CD4-positive, alpha-beta T cell treated with Interleukin-2 at 100 ng/mL for 4 hours (primary cell): ENCODE data around the gene TSPAN9.

Source experiments
- DNase-seq: peaks from one replicate; pipeline ENCODE4 v3.0.0-alpha.2; 2020; ENCODE audit warnings: low spot score

The TSPAN9 gene

DNA sequence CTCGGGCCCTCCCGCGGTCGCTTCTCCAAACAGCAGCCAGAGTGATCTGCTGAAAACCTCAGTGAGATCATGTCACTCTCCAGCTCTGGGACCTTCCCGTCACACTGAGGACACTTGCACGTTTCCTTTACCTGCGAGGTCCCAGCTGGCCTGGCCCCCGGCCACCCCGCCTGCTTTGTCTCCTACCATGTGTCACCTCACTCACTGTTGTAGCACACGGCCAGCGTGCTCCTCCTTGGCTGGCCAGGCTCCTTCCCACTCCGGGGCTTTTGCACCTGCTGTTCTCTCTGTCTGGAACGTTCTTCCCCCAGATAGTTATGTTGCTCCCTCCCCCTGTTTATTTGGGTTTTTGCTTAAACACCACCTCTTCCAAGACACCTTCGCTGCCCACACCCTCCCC lies 199.0 kb downstream of the TSPAN9 start:
- no peak for DNase-seq

DNA sequence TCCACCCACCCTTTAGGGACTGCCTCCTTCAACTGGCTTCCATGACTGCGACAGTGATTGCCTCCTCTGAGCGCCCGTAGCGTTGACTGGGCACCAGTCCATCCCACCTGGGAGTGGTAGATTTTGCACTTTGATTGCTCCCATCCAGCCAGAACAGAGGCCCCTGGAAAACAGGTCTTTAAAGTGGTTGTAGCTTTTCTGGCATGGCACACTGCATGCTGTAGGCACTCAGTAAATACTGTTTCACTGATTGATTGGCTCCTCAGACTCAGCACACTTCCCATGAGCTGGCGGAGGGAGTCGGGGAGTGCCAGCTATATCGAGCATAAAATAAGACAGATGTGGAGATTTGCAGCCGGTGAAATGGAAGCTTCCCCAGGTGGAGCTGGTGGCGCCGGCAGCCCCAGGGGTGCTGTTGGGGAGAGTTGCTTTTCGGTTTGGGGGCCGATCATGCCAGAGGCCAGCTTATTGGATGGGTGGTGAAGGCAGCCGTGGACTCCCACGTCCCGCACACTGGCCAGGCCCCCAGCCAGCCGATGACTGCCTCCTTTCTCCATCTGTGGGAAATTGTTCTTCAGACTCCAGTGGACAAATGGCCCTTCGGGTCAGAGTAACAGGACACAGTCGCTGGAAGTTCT lies 200.2 kb downstream of the TSPAN9 start:
- no peak for DNase-seq

DNA sequence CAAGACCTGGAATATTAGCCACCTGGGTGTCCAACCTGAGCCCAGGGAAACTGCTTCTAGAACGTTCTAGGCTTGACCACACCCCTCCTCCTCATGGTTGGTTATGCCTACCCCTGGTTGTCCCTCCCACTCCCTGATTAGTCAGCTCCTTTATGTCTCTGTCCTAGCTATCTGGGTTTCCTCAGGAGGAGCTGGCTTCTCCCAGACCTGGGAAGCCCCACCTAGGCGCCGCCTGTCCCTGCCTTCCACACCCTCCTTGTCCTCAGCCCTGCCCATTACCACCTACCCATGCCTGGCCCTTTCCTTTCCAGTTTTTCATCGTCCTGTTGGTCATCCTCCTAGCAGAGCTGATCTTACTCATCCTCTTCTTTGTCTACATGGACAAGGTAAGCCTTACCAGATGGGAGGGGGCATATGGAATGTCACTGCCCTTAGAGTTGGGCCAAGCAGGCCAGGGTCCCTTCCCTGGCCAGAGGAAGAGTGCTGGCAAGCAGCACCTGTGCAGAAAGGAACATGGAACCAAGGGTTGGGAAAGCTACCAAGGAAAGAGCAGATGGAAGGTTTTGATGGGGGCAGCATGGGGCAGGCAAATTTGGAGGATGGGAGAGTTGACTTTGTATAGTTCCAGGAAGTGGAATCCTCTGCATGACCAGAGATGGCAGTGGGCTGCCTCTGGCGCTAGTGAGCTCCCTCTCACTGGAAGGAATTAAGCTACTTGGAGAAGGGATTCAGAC lies 201.7 kb downstream of the TSPAN9 start:
- DNase-seq, result no peak

DNA sequence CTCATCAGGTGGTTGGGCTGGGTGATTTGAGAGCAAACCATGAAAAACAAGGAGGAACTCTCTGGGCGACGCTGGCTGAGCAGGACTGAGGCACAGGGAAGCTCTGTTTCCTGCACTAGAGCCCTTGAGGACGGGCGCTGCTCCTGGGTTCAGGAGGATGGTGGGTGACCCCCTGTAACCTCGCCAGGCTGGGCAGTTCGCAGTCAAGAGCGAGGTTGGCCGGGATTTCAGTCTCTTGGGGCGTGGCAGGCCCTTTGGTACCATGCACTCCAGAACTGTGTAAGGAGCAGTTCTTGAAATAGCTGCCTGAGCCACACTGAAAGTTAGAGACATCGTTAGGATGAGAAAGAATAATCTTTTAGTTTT lies 202.2 kb downstream of the TSPAN9 start:
- DNase-seq, result no peak

DNA sequence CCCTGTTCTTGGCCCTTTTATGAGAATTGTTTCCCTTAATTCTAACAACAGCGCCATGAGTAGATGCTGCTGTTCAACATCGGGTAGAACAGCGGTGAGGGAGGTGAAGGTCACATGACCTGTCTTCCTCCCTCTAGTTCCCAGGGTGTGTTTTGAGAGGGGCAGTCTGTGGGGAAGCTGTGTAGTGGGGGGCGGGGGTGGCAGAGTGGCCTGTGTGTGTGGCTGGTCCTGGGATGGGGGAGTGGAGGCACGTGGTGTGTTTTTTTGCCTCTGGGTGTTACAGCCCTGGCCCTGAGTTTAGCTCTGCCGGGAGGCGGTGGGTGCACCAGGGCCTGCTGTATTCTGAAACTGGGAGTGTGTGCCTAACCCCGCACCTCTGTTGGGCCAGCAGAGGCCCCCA lies 202.7 kb downstream of the TSPAN9 start:
- DNase-seq, result no peak

DNA sequence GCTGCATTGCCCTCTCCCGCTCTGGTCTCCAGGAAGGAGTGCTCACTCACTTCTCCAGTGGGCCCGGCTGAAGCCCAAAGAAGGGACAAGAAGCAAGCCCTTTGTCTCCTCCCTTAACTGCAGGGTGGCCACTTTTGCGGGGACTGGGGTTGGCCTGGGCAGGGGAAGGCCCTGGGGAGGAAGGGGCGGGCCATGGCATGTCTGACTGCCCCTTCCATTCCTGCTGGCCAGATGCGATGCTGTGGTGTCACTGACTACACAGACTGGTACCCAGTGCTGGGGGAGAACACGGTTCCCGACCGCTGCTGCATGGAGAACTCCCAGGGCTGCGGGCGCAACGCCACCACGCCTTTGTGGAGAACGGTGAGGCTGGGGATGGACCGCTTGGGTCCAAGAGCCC lies 203.8 kb downstream of the TSPAN9 start:
- DNase-seq, result no peak

DNA sequence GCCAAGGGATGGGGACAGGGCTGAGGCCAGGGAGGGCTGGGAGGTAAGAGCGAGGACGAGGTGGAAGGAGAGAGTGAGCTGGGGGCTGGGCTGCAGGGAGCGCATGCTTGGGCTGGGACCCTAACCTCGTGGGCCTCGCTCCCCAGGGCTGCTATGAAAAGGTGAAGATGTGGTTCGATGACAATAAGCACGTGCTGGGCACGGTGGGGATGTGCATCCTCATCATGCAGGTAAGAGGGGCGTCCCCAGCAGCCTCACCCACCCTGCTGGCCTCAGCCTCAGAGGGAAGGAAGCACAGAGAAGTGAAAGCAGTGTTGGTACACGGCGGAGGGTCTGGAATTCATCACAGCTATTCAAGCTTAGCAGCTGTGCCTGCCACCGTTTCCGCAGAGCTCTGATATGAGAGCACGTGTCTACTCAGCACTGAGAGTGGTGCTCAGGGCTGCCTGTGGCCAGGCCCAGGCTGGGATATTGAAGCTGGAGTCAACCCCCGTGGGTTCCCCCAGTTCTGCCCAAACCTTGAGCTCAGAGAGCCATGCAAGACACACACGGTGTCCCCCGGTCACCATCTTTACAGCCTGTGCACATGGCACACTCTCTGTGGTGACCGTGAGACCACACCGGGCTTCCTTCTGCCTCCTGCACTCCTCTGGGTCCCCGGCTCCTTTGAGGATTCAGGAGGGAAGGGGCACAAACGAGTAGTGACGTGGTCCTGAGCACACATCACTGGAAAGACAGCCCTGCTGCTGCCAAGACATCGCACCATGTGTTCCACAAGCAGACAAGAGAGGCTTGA lies 204.6 kb downstream of the TSPAN9 start:
- no peak for DNase-seq

DNA sequence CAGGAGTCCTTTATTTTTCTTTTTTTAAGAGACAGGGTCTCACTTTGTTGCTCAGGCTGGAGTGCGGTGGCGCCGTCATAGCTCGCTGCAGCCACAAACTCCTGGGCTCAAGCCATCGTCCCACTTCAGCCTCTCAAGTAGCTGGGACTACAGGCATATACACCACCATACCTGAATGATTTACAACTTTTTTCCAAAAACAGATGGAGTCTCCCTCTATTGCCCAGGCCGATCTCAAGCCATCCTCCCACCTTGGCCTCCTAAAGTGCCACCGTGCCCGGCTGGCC lies 205.1 kb downstream of the TSPAN9 start:
- no peak for DNase-seq

DNA sequence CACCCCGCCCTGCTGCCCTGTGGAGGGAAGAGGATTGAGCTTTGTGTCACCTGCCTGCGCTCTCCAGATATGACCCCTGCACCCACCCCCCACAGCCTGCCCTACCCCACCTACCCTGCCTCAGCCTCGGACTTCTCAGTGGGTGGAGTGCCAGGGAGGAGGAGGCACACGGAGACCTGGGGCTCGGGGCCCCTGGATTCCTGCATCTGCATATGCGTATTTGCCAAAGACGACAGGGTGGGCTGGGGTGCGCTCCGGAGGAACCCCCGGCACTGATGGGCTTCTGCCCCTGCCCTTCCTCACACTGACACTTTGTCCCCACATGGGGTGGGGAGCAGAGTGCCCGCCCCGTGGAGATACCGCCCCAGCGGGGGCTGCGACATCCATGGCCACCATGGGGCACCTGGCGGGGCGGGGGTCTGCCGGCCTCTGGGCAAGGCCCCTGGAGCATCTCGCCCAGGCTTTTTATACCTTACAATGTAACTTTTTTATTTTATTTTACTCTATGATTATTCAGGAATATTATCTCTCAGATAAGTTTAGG lies 206.0 kb downstream of the TSPAN9 start:
- no peak for DNase-seq

DNA sequence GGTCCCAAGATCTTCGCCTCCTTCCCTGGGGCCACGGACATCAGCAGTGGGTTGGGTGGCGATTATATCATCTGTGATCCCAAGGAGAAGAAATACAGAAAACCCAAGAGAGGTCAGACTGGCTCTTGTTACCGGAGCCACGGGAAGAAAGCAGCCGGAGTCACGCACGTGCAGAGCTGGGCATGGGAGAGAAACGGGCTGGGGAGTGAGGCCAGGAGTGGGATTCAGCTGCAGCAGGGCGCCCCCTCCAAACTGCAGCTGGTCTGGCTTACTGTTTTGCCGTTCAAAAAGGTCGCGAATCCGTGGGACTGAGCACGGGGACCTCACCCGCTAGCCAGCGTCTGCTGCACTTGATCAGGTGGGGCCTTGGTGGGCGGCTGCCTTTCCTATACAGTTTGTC lies 207.2 kb downstream of the TSPAN9 start:
- no peak for DNase-seq

DNA sequence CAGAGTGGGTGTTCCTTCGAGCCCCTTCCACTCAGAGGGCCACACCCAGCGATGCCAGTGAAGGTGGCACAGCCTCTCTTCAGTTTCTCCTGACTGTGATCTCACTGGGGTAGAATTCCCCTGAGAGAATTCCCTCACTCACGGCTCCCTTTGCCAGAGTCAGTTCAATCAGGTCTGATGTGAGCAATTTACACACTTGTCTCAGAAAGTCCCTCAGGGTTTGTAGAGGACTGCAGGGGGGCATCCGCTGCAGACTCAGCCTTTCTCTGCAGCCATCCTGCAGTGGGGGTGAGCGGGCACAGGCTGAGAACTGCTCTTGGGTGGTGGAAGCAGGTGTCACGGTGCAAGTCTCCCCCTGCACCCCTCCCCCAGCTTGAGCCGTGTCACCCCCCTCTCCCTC lies 208.4 kb downstream of the TSPAN9 start:
- no peak for DNase-seq

DNA sequence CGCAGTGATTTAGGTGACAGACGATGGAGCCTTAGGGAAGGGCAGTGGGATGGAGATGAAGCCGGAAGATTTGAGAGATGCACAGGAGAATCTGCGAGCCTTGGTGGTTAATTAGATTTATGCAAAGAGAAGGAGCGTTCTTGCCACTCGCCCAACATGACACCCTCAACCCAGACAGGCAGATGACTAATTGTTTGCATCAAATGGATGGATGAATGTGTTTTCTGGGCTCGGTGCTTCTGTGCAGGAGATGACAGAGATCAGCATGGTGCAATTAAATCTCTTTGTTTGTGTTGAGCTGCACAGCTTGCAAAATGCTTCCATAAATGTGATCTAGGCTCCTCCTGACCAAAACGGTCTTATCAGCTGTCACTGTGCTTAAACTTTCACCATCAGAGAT lies 211.5 kb downstream of the TSPAN9 start:
- no peak for DNase-seq

DNA sequence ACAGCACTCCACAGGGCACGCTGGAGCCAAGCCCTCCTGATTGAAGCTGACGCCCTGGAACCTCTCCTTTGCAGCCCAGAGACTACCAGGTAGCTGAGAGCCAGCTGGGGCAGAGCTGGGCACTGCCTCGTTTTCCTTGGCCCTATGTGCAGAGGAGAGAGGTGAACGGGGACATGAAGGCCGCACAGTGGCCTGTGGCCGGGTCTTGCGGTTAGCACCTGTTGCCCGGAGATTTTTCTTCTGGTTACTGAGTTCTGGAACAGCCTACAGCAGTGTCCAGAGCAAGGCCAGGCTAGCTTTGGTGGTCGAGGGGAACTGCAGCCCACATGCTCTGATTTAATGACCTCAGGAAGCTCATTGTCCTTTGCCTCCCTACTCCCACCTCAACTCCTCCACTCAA lies 212.5 kb downstream of the TSPAN9 start:
- DNase-seq, result no peak

DNA sequence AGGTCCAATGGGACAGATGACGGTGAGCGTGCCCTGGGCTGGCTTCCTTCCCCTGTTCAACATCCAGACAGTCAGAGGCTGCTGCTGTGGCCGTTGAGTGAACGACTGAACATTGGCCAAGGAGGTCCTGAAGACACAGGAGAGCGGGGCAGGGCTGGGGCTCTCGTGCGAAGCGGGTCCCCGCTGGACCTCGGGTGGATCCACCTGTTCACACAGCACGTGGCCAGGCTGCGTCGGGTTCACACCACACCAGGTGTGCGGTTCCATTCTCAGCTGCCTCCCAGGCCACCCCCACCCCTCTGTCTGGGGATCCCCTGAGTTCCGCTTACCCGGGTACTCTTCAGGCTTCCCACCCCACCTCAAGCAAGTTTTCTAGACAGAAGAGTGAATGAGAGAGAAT lies 214.8 kb downstream of the TSPAN9 start:
- no peak for DNase-seq

DNA sequence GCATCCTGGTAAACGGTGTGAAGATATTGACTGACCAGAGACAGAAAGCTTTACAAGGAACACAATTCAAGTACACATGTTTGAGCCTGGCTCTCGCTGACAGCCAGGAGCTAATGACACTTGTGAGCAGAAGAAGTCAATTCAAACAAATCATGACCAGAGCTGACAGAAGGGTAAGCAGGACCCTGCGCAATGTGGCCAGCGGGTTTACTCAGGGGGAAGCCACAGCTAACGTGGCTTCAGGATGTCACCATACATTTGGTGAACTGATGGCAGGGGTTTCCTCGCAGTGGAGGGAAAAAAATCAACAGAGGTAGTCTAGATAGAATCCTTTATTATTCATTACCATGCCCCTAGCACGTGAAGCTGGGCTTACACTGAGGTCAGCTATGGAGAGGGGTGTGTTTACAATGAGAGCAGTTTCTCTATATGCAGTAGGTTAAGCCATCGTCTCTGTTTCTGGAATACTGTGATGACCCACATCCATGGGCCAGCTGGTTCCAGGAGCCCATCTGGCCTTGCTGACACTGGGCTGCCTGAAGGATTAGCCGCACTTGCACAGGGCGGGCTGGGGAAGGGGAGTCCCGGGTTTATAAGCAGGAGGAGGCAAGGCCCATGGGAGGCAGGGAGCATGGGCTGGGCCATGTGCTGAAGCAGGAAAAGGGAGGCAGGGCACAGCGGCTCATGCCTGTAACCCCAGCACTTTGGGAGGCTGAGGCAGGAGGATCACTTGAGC lies 215.7 kb downstream of the TSPAN9 start:
- no peak for DNase-seq

DNA sequence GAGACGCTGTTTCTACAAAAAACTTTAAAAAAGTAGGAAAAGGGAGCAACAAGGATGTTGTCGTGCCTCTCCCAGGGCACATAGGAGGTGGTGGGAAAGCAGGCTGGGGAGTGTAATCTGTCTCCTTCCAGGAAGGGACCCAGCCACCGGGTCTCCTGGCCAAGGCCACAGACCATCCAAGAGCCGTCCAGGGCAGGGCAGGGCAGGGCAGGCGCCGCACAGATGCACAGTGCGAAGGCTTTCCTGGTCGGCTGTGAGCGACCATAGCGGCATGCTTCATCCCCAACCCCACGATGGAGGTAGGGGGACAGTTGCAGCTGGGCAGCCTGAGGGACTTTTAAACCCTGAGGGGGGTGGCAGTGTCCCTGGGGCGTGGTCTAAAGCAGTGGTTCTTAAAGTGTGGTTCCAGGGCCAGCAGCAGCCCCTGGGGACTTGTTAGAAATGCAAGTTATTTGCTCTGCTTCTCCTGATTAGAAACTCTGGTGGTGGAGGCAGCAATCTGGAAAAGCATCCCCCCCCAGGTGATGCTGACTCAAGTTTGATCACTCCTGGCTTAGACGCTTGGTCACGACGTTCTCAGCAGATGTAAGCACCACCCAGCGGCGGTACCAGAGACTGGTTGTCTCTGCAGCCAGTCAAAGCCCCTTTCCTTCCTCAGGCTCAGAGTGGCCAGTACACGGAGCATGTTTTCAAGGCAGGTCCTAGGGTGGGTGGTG lies 216.4 kb downstream of the TSPAN9 start:
- no peak for DNase-seq

DNA sequence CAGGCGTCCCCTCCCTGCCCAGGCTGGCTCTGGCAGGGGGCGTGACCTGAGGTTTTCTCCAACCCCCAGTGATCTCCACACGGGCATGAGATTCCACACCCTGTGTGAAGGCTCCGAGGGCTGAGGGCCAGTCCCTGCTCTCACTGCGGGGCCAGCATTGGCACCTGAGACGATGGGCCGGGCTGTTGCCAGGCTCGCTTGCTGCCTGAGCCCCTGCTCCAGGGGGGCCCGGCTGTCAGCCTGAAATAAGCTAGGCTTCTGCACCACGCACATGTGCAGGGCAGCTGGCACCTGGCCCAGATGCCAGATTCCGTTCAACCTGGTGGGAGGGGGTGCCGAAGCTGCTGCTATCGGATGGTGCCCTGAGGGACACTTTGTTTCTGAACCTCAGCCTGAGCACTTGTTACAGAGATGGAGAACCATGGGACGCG lies 217.3 kb downstream of the TSPAN9 start:
- no peak for DNase-seq

DNA sequence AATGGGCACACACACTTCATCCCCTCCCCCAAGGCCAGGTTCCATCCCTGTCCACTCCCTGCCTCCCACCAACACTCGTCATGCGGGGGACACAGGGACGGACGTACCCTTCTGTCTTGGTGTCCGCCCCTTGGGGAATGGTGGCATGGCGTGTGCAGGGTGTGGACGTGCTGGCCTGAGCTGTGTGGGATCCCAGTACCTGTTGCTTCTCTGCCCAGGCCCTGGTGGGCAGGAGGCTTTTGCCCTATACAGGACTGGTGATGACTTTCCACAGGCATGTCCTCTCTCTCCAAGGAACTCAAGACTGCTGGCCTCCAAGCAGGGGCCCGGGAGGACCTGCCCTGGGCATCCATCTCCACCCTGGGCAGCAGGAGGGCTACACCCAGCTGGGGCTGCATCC lies 218.0 kb downstream of the TSPAN9 start:
- no peak for DNase-seq

DNA sequence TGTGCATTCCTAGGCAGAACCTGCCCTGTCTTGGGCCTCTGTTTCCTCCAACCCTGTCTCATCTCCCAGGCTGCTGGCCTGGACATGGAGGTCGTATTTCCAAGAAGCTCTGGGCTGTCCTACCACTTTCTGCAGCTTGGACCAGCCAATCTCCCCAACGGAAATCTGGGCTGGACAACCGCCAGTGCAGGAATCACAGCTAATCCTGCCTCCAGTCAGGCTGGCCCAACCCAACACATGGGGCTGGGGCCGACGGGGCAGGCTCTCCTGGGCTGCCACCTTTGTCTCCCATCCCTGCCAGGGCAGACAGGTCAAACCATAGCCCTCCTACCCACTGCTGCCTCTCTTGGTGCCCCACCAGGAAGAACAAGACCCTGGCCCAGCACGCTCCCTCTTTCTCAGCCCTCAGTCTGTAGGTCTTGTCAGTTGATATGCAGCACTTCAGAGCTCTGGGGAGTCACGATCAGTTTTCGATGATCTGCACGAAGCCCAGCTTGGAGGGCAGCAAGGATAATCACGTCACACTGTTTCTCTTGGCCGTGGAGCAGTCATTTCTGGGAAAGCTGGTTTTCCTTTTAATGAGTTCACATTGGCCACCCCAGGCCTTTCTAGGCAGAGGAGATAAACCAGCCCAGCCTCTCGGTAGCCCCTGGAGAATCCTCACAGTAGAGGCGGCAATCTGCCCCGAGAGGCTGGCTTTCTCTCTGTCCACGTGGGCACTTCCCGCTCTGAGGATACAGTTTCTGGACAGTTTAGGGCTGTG lies 218.6 kb downstream of the TSPAN9 start:
- no peak for DNase-seq

DNA sequence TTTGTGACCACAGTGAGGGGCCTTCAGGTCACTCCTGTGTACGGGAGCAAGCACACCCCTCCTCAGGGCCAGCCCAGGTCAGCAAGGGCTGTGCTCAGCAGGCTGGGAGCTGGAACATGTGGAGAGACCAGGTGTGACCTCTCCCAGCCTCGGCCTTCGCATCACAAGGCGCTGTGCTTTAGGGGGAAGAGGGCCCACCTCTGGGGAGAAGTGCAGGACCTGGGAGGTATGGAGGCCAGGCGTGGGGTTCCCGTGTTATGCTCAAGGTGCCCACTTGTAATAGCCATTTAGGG lies 219.2 kb downstream of the TSPAN9 start:
- DNase-seq, result no peak

DNA sequence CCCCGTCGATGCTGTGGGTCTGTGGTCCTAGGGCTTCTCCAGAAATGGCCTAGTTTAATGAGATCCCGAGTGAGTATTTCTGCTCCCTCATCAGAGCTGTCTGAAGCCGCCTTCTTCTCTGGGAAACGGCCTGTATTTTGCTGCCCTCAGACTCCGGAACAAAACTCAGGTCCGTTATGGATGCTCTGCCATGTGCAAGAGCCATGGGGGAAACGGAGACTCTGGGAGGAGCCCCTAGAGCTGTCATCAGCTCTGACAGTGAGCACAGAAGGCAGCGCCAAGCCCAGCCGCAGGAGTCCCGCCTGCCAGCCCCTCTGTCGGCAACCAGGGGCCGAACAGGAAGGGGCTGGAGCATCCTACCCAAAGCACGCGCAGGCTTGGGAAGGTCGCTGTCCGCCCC lies 221.4 kb downstream of the TSPAN9 start:
- no peak for DNase-seq
